GM10248 (cell line): ENCODE data around the gene DEK.
"Not testable (repeated sequence)": the region's sequence is repeated elsewhere in the genome, so short reads cannot be mapped to it uniquely, and the experiment has no call there.

Experiments used
- CTCF ChIA-PET: fragments of 300-600 bp; sonication (Branson Sonifier 250); formaldehyde crosslinking; extraction: SDS; loops from one replicate; lab custom pipeline; 2021; ENCODE audit warnings: antibody characterized with exemption; lab: Yijun Ruan, JAX
- POLR2A ChIA-PET: fragments of 350-650 bp; sonication (Branson Sonifier 250); formaldehyde crosslinking; extraction: SDS; loops from one replicate; lab custom pipeline; 2020; ENCODE audit warnings: antibody characterized with exemption; lab: Yijun Ruan, JAX
- DNase-seq: peaks from one replicate; pipeline ENCODE4 v3.0.0; 2012; ENCODE audit errors: extremely low spot score
- CTCF ChIP-seq: IDR thresholded peaks from 2 replicates; pipeline ENCODE4 v1.5.1; 2012; ENCODE audit warnings: mild to moderate bottlenecking, low read depth; ENCODE audit errors: extremely low read depth, missing control alignments, control extremely low read depth

DEK gene

DNA sequence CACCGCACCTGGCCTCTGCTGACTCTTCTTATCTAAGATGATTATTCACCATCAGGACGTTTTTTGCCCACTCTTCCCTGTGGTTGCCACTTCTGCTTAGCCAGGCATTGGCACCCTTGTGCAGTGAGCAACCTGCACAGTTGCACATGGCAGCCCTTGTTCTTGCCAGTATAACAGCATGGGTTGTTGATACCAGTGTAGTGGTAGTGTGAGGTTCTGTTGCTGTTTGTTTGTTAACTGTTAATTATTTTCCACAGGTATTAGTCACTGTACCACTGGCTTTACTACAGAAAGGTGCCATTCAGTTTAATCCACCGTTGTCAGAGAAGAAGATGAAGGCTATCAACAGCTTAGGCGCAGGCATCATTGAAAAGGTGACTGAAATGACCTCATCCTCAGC lies 52.1 kb downstream of the DEK start:
- TF ChIP-seq CTCF, result no peak
- ChIA-PET POLR2A (no interaction called here), CTCF (no interaction called here)
- DNase-seq, result no peak

DNA sequence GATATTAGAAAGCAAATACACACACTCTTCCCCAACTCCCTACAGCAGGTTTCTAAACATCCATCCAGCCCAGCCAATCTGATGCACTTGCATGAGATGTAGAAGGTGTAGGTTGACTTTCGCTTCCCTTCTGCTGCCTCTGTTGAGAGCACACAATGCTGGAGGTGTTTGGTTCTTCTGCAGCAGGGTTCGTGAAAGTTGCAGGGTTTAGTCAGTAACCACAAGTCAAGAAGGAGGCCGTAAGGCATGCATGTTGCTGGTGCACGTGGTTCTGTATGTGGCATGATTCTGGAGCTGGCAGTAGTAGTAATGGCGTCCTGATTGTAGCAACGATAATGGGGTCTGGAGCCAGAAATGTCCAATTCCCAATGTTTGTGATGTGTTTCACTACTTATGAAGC lies 53.0 kb downstream of the DEK start:
- peak; percentile 81 for DNase-seq
- ChIA-PET CTCF (no interaction called here), POLR2A (no interaction called here)
- no peak for TF ChIP-seq CTCF

DNA sequence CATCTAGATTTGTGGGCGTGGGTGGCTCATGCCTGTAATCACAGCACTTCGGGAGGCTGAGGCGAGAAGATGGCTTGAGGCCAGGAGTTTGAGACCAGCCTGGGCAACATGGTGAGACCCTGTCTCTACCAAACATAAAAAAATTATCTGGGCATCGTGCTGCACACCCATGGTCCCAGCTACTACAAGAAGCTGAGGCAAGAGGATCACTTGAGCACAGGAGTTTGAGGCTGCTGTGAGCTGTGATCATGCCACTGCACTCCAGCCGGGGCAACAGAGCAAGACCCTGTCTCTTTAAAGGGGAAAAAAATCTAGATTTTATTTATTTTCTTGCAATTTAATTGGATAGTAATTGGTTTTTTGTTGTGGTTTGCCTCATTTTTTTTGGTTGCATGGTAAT lies 53.6 kb downstream of the DEK start:
- DNase-seq, result no peak
- ChIA-PET CTCF (interaction anchor here (1.6 kb wide), 1 partner anchor 9 kb away, joined by 6 read pairs; no protein-coding TSS in a partner anchor), POLR2A (no interaction called here)
- TF ChIP-seq CTCF, result no peak

GRCh38 chr6:18209539-18210197 lies 54.7 kb downstream of the DEK start:
- TF ChIP-seq CTCF, result no peak
- ChIA-PET POLR2A (no interaction called here), CTCF (interaction anchor here (0.8 to 2.4 kb wide), 5 partner anchors 8 to 73 kb away, joined by 3 to 9 read pairs (median 3); no protein-coding TSS in a partner anchor)
- no peak for DNase-seq

GRCh38 chr6:18208778-18209177 lies 55.6 kb downstream of the DEK start:
- POLR2A ChIA-PET, DNase-seq: not testable (repeated sequence)
- CTCF ChIA-PET, result interaction anchor here (1.1 to 2.4 kb wide), 2 partner anchors 9 to 46 kb away, joined by 3 to 9 read pairs; no protein-coding TSS in a partner anchor

- TF ChIP-seq CTCF, result no peak
- DNase-seq, result no peak
- ChIA-PET CTCF (interaction anchor here (2.4 kb wide), 1 partner anchor 8 kb away, joined by 9 read pairs; no protein-coding TSS in a partner anchor), POLR2A (no interaction called here)
These were observed 56.4 kb downstream of the DEK start for GRCh38 chr6:18207949-18208348.

- ChIA-PET POLR2A (no interaction called here), CTCF (interaction anchor here (1.1 kb wide), 1 partner anchor 47 kb away, joined by 3 read pairs; no protein-coding TSS in a partner anchor)
- no peak for DNase-seq
- TF ChIP-seq CTCF, result no peak
These were observed 56.9 kb downstream of the DEK start for GRCh38 chr6:18207438-18207837.
